SJSA1 (cell line): ENCODE data around the gene EPB41L5. TPM values are rescaled to one million over a fixed set of nuclear protein-coding genes. Genes with fewer than 3 reads are reported as not detected.
A peak's percentile ranks its signal among the peaks of the same experiment; 100 is the strongest.
"Not testable (repeated sequence)": the region's sequence is repeated elsewhere in the genome, so short reads cannot be mapped to it uniquely, and the experiment has no call there.

Experiments
- DNase-seq, 2 experiments: peaks; one replicate each; pipeline ENCODE4 v3.0.0-alpha.2; 2015 to 2020; ENCODE audit warnings: low spot score in 2 of 2, low read depth in 1 of 2
- H3K27ac ChIP-seq: fragments of 250-450 bp; sonication (Bioruptor Pico); 2 replicates; pipeline ENCODE4 v1.5.1; 2020; ENCODE audit warnings: mild to moderate bottlenecking, moderate library complexity
- H3K27me3 ChIP-seq: fragments of 250-450 bp; sonication (Bioruptor Pico); replicated peaks from 2 replicates; pipeline ENCODE4 v1.5.1; 2020; ENCODE audit warnings: mild to moderate bottlenecking, moderate library complexity
- H3K36me3 ChIP-seq: fragments of 250-450 bp; sonication (Bioruptor Pico); 2 replicates; pipeline ENCODE4 v1.5.1; 2020; ENCODE audit warnings: mild to moderate bottlenecking
- H3K4me1 ChIP-seq: fragments of 250-450 bp; sonication (Bioruptor Pico); replicated peaks from 2 replicates; pipeline ENCODE4 v1.6.1; 2021; ENCODE audit warnings: mild to moderate bottlenecking
- H3K4me3 ChIP-seq: fragments of 250-450 bp; sonication (Bioruptor Pico); 2 replicates; pipeline ENCODE4 v1.5.1; 2020; ENCODE audit warnings: mild to moderate bottlenecking
- H3K9me3 ChIP-seq: fragments of 250-450 bp; sonication (Bioruptor Pico); replicated peaks from 2 replicates; pipeline ENCODE4 v1.5.1; 2020; ENCODE audit warnings: mild to moderate bottlenecking
- total RNA-seq: library from RNA; depleted of rRNA; stranded (reverse); fragments of >200 nt; shearing (Covaris generic); gene quantifications from 2 replicates; pipeline ENCODE4 v1.2.3, GENCODE V29; 2014; rRNA removed

EPB41L5 gene
- total RNA-seq: 9.7 and 18.0 TPM in 2 replicates

DNA sequence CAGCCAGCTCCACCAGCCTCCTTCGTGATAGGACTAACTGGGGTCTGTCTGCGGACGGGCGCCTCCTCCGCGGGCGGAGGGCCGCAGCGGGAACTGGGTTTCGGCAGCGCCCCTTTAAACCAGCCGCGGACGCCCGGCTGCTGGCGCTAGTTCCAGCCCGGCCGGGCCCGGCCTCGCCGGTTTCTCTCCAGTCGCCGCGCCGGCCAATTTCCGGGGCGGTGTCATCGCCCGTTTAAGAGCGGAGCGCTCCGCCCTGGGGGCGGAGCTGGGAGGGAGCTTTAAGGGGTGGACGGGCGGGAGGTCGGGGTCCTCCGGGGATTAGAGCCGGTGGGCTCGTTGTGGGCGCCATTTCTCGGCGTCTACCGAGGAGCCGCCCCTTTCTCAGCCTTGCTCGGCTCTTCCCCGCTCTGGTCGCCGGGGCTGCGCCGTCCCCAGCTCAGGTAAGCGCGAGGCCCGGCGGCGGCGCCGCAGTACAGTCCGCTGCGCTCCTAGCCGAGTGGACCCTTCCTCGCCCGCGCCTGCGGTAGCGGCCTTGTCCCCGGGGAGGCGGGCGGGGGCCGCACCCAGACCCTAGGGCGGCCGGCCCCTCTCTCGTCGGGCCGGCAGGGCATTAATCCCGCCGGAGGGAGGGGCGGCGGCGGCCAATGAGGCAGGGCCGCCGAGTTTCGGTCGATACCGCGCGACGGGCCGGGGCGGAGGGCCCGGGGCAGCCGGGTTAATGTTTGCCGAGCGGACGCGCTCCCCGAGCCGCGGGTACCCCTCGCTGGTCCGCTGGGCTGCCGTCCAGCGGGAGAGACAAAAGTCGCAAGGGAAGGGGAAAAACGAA lies at the start of gene EPB41L5:
Gene EPB41L5 (plus strand): TSS at position 307 of the 826 bp plus-strand sequence. CDS start 6,008 bp downstream, outside the sequence.
- Histone ChIP-seq H3K27ac (no peak within 1 kb of the TSS), H3K4me1 (peaks cover 3% of the 10 kb centered on the region; the same call in 1 of the 2 replicates), H3K36me3 (peaks cover 4% of the 10 kb centered on the region; the same call in 1 of the 2 replicates), H3K9me3 (no peaks in the 10 kb centered on the region), H3K27me3 (no peaks in the 10 kb centered on the region), H3K4me3 (peak within 1 kb of the TSS; percentile 87)
- DNase-seq: peak; percentile 88 to 90

DNA sequence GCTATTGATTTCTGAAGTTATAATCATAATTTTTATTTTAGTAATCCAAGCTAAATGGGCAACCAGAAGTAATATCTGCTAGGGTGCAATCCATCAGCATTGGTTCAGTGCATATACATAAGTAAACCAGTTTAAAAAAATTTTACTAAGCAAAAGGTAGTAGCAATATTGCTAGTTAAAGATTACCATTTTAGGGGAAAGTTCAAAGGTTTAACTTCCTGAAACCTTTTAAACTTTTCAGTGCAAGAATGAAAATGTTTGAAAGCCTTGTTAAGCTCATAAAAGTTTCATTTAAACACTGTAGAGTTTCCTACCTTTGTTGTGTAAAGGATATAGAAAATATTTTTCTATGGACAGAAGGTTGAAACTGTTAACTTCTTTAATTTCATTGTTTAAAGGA lies 31.0 kb upstream of the EPB41L5 start:
- H3K27ac ChIP-seq: no peak overlapping the region
- no peaks in the 10 kb centered on the region for H3K36me3 ChIP-seq
- no peaks in the 10 kb centered on the region for H3K4me1 ChIP-seq
- H3K9me3 ChIP-seq: no peaks in the 10 kb centered on the region
- H3K27me3 ChIP-seq: no peaks in the 10 kb centered on the region
- no peak for DNase-seq
- H3K4me3 ChIP-seq: no peak overlapping the region

DNA sequence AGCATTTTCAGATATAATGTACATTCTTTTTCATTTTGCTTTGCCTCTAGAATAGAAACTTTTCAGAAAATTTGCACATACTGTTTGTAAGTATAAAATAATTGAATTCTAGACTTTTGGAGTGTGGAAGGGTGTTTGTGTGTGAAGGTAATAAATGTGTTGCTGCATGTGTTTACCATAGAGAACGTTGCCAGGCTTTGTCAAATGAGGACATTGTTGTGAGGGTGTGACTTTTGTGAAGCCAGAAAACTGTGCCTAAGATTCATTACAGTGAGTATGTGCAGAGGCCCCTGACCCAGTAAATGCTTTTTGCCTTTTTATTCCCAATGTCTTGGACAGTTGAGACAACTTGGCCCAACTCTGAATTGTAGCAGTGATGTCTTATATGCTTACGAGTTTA lies 30.4 kb upstream of the EPB41L5 start:
- no peaks in the 10 kb centered on the region for H3K36me3 ChIP-seq
- no peaks in the 10 kb centered on the region for H3K4me1 ChIP-seq
- no peak overlapping the region for H3K4me3 ChIP-seq
- no peaks in the 10 kb centered on the region for H3K27me3 ChIP-seq
- no peak for DNase-seq
- H3K9me3 ChIP-seq: no peaks in the 10 kb centered on the region
- no peak overlapping the region for H3K27ac ChIP-seq

DNA sequence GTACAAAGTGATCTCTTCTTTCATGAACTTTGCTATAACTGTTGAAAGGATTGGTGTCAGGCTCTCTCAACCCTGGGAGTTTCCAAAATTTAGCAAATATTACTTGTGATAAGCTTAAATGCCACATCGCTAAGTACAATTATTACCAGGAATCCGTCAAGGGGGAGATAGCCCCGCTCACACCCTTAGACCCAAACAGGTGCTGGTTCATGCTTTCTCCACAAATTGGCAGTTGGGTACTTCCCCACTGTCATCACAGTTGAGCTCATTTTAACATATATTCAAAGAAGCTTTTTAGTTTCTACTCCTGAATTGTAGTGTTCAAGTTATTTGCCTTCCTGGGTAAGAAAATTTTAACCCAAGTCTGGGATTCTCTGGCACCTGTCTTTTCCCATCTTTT lies 29.8 kb upstream of the EPB41L5 start:
- Histone ChIP-seq H3K27me3 (no peaks in the 10 kb centered on the region), H3K27ac (no peak overlapping the region), H3K9me3 (no peaks in the 10 kb centered on the region), H3K36me3 (no peaks in the 10 kb centered on the region), H3K4me1 (no peaks in the 10 kb centered on the region), H3K4me3 (no peak overlapping the region)
- DNase-seq: no peak

DNA sequence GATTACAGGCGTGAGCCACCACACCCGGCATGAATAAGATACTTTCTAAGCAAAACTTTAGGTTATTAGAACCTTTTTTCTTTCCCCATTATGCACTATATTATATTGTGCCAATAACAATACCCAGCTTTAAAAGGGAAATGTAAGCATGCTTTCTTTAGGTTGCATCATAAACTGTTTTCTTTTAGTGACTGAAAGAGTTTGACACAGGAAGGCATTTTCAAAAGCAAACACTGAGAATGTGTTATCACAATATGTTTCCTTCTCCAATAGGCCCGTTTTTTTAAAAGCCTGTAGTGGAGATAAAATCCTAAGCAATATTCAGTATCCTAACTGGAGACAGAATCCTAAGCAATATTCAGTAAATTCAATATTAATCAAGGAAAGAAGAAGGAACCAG lies 16.7 kb upstream of the EPB41L5 start:
- Histone ChIP-seq H3K27me3 (no peaks in the 10 kb centered on the region), H3K27ac (no peak overlapping the region), H3K4me1 (no peaks in the 10 kb centered on the region; the same call in 1 of the 2 replicates), H3K9me3 (no peaks in the 10 kb centered on the region), H3K4me3 (no peak overlapping the region), H3K36me3 (no peaks in the 10 kb centered on the region)
- DNase-seq: no peak

DNA sequence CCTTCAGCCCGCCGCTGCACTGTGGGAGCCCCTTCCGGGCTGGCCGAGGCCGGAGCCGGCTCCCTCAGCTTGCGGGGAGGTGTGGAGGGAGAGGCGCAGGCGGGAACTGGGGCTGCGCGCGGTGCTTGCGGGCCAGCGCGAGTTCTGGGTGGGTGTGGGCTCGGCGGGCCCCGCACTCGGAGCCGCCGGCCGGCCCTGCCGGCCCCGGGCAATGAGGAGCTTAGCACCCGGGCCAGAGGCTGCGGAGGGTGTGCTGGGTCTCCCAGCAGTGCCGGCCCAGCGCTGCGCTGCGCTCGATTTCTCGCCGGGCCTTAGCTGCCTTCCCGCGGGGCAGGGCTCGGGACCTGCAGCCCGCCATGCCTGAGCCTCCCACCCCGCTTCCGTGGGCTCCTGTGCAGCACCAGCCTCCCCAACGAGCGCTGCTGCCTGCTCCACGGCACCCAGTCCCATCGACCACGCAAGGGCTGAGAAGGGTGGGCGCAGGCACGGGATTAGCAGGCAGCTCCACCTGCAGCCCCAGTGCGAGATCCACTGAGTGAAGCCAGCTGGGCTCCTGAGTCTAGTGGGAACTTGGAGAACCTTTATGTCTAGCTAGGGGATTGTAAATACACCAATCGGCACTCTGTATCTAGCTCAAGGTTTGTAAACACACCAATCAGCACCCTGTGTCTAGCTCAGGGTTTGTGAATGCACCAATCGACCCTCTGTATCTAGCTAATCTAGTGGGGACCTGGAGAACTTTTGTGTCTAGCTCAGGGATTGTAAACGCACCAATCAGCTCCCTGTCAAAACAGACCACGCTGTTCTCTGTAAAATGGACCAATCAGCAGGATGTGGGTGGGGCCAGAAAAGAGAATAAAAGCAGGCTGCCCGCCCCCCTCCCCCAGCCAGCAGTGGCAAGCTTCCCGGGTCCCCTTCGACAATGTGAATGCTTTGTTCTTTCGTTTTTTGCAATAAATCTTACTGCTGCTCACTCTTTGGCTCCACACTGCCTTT lies 15.7 kb upstream of the EPB41L5 start:
- not testable (repeated sequence) for H3K27me3 ChIP-seq, H3K36me3 ChIP-seq, H3K4me3 ChIP-seq, H3K9me3 ChIP-seq, DNase-seq, H3K4me1 ChIP-seq, H3K27ac ChIP-seq

DNA sequence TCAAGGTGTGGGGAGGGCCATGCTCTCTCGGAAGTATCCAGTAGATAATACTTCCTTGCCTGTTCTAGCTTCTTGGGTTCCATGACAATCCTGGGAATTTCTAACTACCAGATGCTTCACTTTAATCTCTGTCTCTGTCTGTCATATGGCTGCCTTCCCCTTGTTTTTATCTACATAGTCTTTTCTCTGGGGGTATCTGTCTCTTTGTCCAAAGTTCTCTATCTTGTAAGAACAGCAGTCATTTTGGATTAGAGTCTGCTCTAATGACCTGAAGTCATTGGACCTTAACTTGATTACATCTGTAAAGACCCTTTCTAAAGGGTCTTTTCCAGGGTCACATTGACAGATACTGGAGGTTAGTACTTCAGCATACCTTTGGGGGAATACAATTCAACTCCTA lies 11.4 kb upstream of the EPB41L5 start:
- no peak overlapping the region for H3K27ac ChIP-seq
- H3K9me3 ChIP-seq: no peaks in the 10 kb centered on the region
- H3K4me3 ChIP-seq: no peak overlapping the region
- H3K36me3 ChIP-seq: no peaks in the 10 kb centered on the region
- no peaks in the 10 kb centered on the region for H3K4me1 ChIP-seq
- no peaks in the 10 kb centered on the region for H3K27me3 ChIP-seq
- no peak for DNase-seq

DNA sequence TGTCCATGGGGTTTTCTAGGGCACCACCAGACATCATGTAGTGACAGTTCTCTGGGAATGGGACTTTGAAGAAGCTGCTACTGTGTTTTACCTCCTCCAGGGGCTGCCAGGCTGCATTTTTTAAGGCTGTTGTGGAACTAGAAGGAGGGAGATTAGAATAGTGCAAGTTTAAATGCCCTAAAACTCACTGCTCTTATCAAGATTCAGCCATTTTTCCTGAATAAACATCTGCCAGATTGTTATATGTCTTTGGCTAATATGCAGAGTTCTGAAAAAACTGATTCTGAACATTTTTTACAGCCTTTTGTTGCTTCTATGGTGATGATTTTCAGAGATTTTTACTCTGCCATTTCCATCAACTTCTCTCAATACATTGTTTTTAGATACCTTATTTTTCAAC lies 8.6 kb upstream of the EPB41L5 start:
- no peaks in the 10 kb centered on the region for H3K27me3 ChIP-seq
- no peaks in the 10 kb centered on the region for H3K4me1 ChIP-seq

DNA sequence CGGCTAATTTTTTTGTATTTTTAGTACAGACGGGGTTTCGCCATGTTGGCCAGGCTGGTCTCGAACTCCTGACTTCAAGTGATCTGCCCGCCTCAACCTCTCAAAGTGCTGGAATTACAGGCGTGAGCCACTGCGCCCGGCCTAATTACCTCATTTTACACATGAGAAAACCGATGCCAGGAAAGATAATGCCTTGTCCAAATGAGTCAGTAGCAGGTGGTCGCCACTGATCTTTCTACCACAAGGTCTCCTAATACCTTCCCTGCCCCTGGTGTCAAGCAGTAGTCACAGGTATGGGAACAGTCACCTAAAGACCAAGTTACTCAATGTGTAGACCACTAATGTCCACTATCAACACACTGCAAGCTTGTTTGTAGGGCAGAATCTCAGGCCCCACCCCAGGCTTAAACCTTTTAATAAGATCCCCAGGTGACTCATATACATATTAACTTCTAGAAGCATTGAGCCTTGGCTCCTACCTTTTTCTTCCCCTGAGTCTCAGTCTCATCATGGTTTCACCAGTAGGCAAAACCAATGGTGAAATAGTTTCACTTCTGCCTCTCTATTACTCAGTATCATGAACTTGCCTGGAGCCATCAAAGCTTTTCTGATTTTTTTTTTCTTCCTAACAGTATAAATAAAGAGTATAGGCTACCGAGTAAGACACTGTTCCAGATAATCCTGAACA lies 6.9 kb upstream of the EPB41L5 start:
- Histone ChIP-seq H3K27me3 (no peaks in the 10 kb centered on the region), H3K4me3 (no peak overlapping the region), H3K4me1 (no peaks in the 10 kb centered on the region), H3K36me3 (no peaks in the 10 kb centered on the region), H3K9me3 (no peaks in the 10 kb centered on the region), H3K27ac (no peak overlapping the region)
- DNase-seq: no peak

More for the DNA sequence above, 8.6 kb upstream of the EPB41L5 start:
- no peak for DNase-seq
- H3K36me3 ChIP-seq: no peaks in the 10 kb centered on the region
- no peak overlapping the region for H3K4me3 ChIP-seq
- no peaks in the 10 kb centered on the region for H3K9me3 ChIP-seq
- H3K27ac ChIP-seq: no peak overlapping the region

DNA sequence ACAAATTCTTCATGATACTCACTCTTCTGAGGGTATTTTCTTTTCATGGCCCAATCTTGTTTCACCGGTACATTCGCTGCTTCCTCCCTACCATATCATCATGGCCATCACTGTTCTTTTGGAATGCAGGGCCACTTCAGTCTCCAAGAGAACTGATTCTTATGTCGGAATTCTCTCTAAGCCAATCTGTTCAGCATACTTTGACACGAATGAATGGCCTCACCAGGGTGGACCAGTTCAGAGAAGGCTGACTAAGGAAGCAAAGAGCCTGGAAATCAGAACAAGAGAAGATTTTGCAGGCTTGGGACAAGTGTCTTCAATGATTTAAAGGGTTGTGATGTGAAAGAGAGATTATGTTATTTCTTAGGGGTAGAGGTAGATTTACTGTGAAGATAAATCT lies 5.0 kb upstream of the EPB41L5 start:
- Histone ChIP-seq H3K4me1 (peaks cover 3% of the 10 kb centered on the region; the same call in 1 of the 2 replicates), H3K36me3 (peaks cover under 1% of the 10 kb centered on the region; the same call in 1 of the 2 replicates), H3K9me3 (no peaks in the 10 kb centered on the region), H3K27me3 (no peaks in the 10 kb centered on the region), H3K27ac (no peak overlapping the region), H3K4me3 (no peak overlapping the region)
- no peak for DNase-seq

DNA sequence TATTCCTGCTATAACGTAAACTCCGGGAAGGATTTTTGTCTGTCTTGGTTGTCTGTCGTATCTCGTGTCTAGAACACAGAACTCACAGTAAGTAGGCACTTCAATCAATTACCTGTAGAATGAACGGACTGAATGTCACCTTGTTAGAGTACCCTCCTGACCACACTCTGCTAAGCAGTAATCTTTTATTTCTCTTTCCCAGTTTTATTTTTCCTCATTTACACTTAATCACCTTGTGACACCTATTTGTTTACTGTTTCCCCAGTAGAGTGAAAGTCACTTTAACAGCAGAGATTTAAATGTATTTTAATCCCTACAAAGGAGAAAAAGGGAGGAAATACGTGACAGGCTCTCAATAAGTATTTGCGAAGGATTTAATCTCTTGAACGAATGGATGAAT lies 514 bp upstream of the EPB41L5 start:
- Histone ChIP-seq H3K36me3 (peaks cover 4% of the 10 kb centered on the region; the same call in 1 of the 2 replicates), H3K4me1 (peaks cover 3% of the 10 kb centered on the region; the same call in 1 of the 2 replicates), H3K9me3 (no peaks in the 10 kb centered on the region), H3K4me3 (peak overlapping the region; percentile 87), H3K27me3 (no peaks in the 10 kb centered on the region), H3K27ac (no peak overlapping the region)
- DNase-seq: no peak

DNA sequence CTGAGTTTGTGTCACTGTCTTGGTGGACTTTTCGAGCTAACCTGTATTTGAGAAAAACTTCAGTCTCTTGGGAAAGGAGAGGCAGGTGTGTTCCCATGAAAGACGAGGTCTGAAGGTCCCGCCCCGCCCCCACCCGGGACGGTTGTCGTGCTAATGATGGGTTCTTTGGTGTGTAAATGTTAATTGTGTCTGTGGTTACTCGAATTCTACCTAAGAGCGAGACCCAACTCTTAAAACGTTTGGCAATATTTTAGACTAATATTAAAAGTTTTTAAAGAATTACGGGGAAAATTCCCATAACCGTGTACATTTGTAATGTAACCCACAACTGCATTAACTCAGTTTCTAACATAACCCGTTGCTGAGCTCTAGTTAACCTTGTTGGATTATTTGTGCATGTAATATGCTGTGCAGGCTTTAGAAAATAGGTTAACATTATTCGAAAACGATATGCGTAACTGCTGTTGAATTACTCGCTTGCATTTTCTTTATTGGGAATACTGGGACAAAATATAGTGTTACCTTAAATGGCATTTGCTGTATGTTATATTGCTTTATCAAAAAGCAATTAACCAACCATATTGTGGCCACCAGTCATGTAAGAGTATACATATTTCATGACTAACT lies 833 bp downstream of the EPB41L5 start:
- DNase-seq: no peak
- H3K9me3 ChIP-seq: no peaks in the 10 kb centered on the region
- H3K27me3 ChIP-seq: no peaks in the 10 kb centered on the region
- peaks cover 3% of the 10 kb centered on the region; the same call in 1 of the 2 replicates for H3K4me1 ChIP-seq
- peak overlapping the region; percentile 87 for H3K4me3 ChIP-seq
- no peak overlapping the region for H3K27ac ChIP-seq
- peaks cover 4% of the 10 kb centered on the region; the same call in 1 of the 2 replicates for H3K36me3 ChIP-seq
